SK-N-DZ (cell line): ENCODE data around the gene ULBP1.
"Not testable (repeated sequence)": the region's sequence is repeated elsewhere in the genome, so short reads cannot be mapped to it uniquely, and the experiment has no call there.

Source experiments
- DNase-seq: peaks from one replicate; pipeline ENCODE4 v3.0.0-alpha.2; 2015; ENCODE audit warnings: low spot score

Gene ULBP1

GRCh38 chr6:150004783-150005717 lies 41.3 kb downstream of the ULBP1 start:
- DNase-seq, result peak; percentile 86

- DNase-seq, result no peak
Observed at GRCh38 chr6:150005761-150006651, 42.3 kb downstream of the ULBP1 start.

GRCh38 chr6:150006961-150007464 lies 43.3 kb downstream of the ULBP1 start:
- DNase-seq, result no peak

- DNase-seq, result no peak
Observed at GRCh38 chr6:150008588-150008987, 44.8 kb downstream of the ULBP1 start.

GRCh38 chr6:150012846-150013784 lies 49.4 kb downstream of the ULBP1 start:
- not testable (repeated sequence) for DNase-seq

- not testable (repeated sequence) for DNase-seq
Observed at GRCh38 chr6:150013785-150014622, 50.3 kb downstream of the ULBP1 start.

GRCh38 chr6:150014623-150015280 lies 51.0 kb downstream of the ULBP1 start:
- DNase-seq, result not testable (repeated sequence)

- not testable (repeated sequence) for DNase-seq
Observed at GRCh38 chr6:150015281-150016001, 51.7 kb downstream of the ULBP1 start.

GRCh38 chr6:150016324-150017185 lies 52.8 kb downstream of the ULBP1 start:
- peak; percentile 49 for DNase-seq

- DNase-seq, result not testable (repeated sequence)
Observed at GRCh38 chr6:150017186-150017521, 53.4 kb downstream of the ULBP1 start.

- DNase-seq, result no peak
Observed at GRCh38 chr6:150018846-150019580, 55.3 kb downstream of the ULBP1 start.

GRCh38 chr6:150021870-150022269 lies 58.1 kb downstream of the ULBP1 start:
- not testable (repeated sequence) for DNase-seq
